Motor neuron (in vitro differentiated cells): ENCODE results near the gene COL15A1. TPM values are rescaled to one million over a fixed set of nuclear protein-coding genes. Genes with fewer than 3 reads are reported as not detected.

Experiments
- ATAC-seq, 8 experiments: fragments of 200-7000 bp; cut with Tn5 transposase; replicated peaks in 6 of 8; 2 replicates each; pipeline ENCODE4 v1.8.0; 2021; ENCODE audit warnings: mild to moderate bottlenecking in 8 of 8, moderate library complexity in 8 of 8
- H3K27ac ChIP-seq, 2 donors: fragments of 250-450 bp; sonication (Bioruptor Pico); 2 replicates each; pipeline ENCODE4 v1.9.0; 2021; ENCODE audit warnings: antibody characterized with exemption in 2 of 2, mild to moderate bottlenecking in 2 of 2, moderate library complexity in 1 of 2
- H3K4me1 ChIP-seq, 2 donors: fragments of 250-450 bp; sonication (Bioruptor Pico); replicated peaks in 1 of 2; 2 replicates each; pipeline ENCODE4 v1.6.1; 2021; ENCODE audit warnings: antibody characterized with exemption in 2 of 2, mild to moderate bottlenecking in 2 of 2, moderate library complexity in 1 of 2
- H3K4me3 ChIP-seq, 5 donors: fragments of 250-450 bp; sonication (Bioruptor Pico); 2 replicates each; pipeline ENCODE4 v1.9.0; 2021; ENCODE audit warnings: antibody characterized with exemption in 5 of 5, mild to moderate bottlenecking in 5 of 5, moderate library complexity in 4 of 5
- WGBS, 10 experiments: fragments of 450-650 bp; shearing (Covaris generic); methylation state at CpG; one replicate each; pipeline ENCODE4 v1.0.0; 2022; 5-methylcytosine and 5-hydroxymethylcytosine counted together
- in situ Hi-C, 9 experiments: fragments of 400-800 bp; cut with MboI; loops; one replicate each; pipeline ENCODE4 v1.15.0; 2021; ENCODE audit warnings: low sequenced_read_pairs in 9 of 9, low pct_unique_long_range_greater_than_20kb in 2 of 9; ENCODE audit not compliant: unreplicated experiment in 9 of 9
- total RNA-seq, 8 experiments: library from RNA; unstranded; fragments of 300-600 nt; gene quantifications; 2 replicates each; pipeline versions ENCODE4 v1.2.3 to v1.2.4, GENCODE V29; 2022

COL15A1 gene
- total RNA-seq, 8 experiments from 2014 or later, result 0.05 to 46.3 (median 0.35) TPM; not detected in 1

- 57 to 91% (median 77%) methylated on average over 3 to 5 of the region's 5 CpGs; no CpG with 5 or more reads in 2 of the 10 experiments for WGBS, 10 experiments
- in situ Hi-C loops, result no loop called here
- Histone ChIP-seq H3K4me3 (no peak overlapping the region), H3K4me1 (no peaks in the 10 kb centered on the region), H3K27ac (no peak overlapping the region)
- peak in 2 of 8 experiments; percentile 26 to 41 for ATAC-seq
Observed at GRCh38 chr9:99056886-99057664, 113.4 kb downstream of the COL15A1 start.

GRCh38 chr9:99057665-99058625 is 114.2 kb downstream of the COL15A1 start:
- no peak for ATAC-seq
- no peaks in the 10 kb centered on the region for H3K4me1 ChIP-seq
- no peak overlapping the region for H3K27ac ChIP-seq
- in situ Hi-C loops, result no loop called here
- no peak overlapping the region for H3K4me3 ChIP-seq
- 13 to 100% (median 78%) methylated on average over 1 to 5 of the region's 7 CpGs; no CpG with 5 or more reads in 1 of the 10 experiments for WGBS, 10 experiments

GRCh38 chr9:99058964-99059921 is 115.5 kb downstream of the COL15A1 start:
- peak in 5 of 8 experiments; percentile 49 to 91 (median 70) for ATAC-seq
- H3K27ac ChIP-seq, result no peak overlapping the region
- in situ Hi-C loops, result no loop called here
- H3K4me3 ChIP-seq, result no peak overlapping the region
- 7 to 85% (median 47%) methylated on average over 1 to 8 of the region's 8 CpGs for WGBS, 10 experiments
- no peaks in the 10 kb centered on the region for H3K4me1 ChIP-seq

GRCh38 chr9:99060621-99061020 is 116.9 kb downstream of the COL15A1 start:
- ATAC-seq, result no peak
- 20 to 100% (median 82%) methylated on average over 1 to 2 of the region's 2 CpGs for whole genome bisulfite sequencing, 10 experiments

GRCh38 chr9:99062549-99062948 is 118.8 kb downstream of the COL15A1 start:
- Histone ChIP-seq H3K27ac (no peak overlapping the region), H3K4me1 (no peaks in the 10 kb centered on the region), H3K4me3 (no peak overlapping the region)
- in situ Hi-C loops, result no loop called here
- 40 to 100% (median 60%) methylated on average over 1 of the region's 1 CpG; no CpG with 5 or more reads in 3 of the 10 experiments for WGBS, 10 experiments
- ATAC-seq, result no peak

More at GRCh38 chr9:99060621-99061020, 116.9 kb downstream of the COL15A1 start:
- in situ Hi-C loops, result no loop called here
- Histone ChIP-seq H3K27ac (no peak overlapping the region), H3K4me3 (no peak overlapping the region), H3K4me1 (no peaks in the 10 kb centered on the region)

- 83 to 100% (median 88%) methylated on average over 1 of the region's 1 CpG; no CpG with 5 or more reads in 5 of the 10 experiments for WGBS, 10 experiments
- no peak for ATAC-seq
- Histone ChIP-seq H3K27ac (no peak overlapping the region), H3K4me3 (no peak overlapping the region), H3K4me1 (no peaks in the 10 kb centered on the region)
- in situ Hi-C loops, result no loop called here
Observed at GRCh38 chr9:99063522-99063921, 119.8 kb downstream of the COL15A1 start.

GRCh38 chr9:99066571-99066970 is 122.9 kb downstream of the COL15A1 start:
- no peak overlapping the region for H3K27ac ChIP-seq
- in situ Hi-C loops, result no loop called here
- no peaks in the 10 kb centered on the region for H3K4me1 ChIP-seq
- H3K4me3 ChIP-seq, result no peak overlapping the region
- 20 to 100% (median 68%) methylated on average over 1 to 3 of the region's 3 CpGs; no CpG with 5 or more reads in 2 of the 10 experiments for WGBS, 10 experiments
- no peak for ATAC-seq

GRCh38 chr9:99069075-99069474 is 125.4 kb downstream of the COL15A1 start:
- H3K4me3 ChIP-seq, result no peak overlapping the region
- in situ Hi-C loops, result no loop called here
- H3K27ac ChIP-seq, result no peak overlapping the region
- ATAC-seq, result no peak
- H3K4me1 ChIP-seq, result no peaks in the 10 kb centered on the region
- 43 to 100% (median 100%) methylated on average over 1 of the region's 1 CpG; no CpG with 5 or more reads in 5 of the 10 experiments for WGBS, 10 experiments

- Histone ChIP-seq H3K4me1 (no peaks in the 10 kb centered on the region), H3K27ac (no peak overlapping the region), H3K4me3 (no peak overlapping the region)
- in situ Hi-C loops, result no loop called here
- ATAC-seq, result no peak
- 71 to 100% (median 87%) methylated on average over 4 to 12 of the region's 12 CpGs; no CpG with 5 or more reads in 1 of the 10 experiments for WGBS, 10 experiments
Observed at GRCh38 chr9:99069546-99069945, 125.8 kb downstream of the COL15A1 start.

- in situ Hi-C loops, result no loop called here
- H3K27ac ChIP-seq, result no peak overlapping the region
- ATAC-seq, result peak in 1 of 8 experiments; percentile 28
- 60 to 100% (median 90%) methylated on average over 1 to 6 of the region's 6 CpGs; no CpG with 5 or more reads in 1 of the 10 experiments for WGBS, 10 experiments
- no peak overlapping the region for H3K4me3 ChIP-seq
- H3K4me1 ChIP-seq, result no peaks in the 10 kb centered on the region
Observed at GRCh38 chr9:99070681-99071080, 127.0 kb downstream of the COL15A1 start.

- no peak overlapping the region for H3K4me3 ChIP-seq
- no peaks in the 10 kb centered on the region for H3K4me1 ChIP-seq
- H3K27ac ChIP-seq, result no peak overlapping the region
- peak in 4 of 8 experiments; percentile 20 to 96 (median 67) for ATAC-seq
- WGBS, 10 experiments, result 37 to 100% (median 85%) methylated on average over 1 to 7 of the region's 9 CpGs; no CpG with 5 or more reads in 2 of the 10 experiments
- in situ Hi-C loops, result no loop called here
Observed at GRCh38 chr9:99071313-99072039, 127.8 kb downstream of the COL15A1 start.

- Histone ChIP-seq H3K4me1 (no peaks in the 10 kb centered on the region), H3K27ac (no peak overlapping the region), H3K4me3 (no peak overlapping the region)
- in situ Hi-C loops, result no loop called here
- ATAC-seq, result peak in 1 of 8 experiments; percentile 12
- WGBS, 10 experiments, result 83 to 100% (median 94%) methylated on average over 1 to 2 of the region's 6 CpGs; no CpG with 5 or more reads in 6 of the 10 experiments
Observed at GRCh38 chr9:99072040-99072394, 128.3 kb downstream of the COL15A1 start.
